ENCODE results near the gene SMYD3.

DNA sequence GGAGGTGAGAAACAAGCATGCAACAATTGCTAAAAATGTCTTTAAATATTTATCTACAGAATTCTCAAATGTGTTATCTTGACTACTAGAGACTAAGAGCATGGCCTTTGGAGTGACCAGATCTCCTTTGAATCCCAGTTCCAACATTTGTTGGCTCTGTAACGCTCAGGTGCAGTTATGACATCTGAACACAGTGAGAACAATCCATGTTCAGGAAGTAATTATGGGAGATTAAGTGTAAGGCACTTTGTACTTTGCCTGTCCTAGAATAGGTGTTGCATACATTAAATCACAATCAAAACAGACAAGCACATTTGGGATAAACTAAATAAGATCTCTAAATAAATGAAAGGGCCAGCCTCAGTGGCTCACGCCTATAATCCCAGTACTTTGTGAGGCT is 454.5 kb downstream of the SMYD3 start:
- TF ChIP-seq, protein P1, sequence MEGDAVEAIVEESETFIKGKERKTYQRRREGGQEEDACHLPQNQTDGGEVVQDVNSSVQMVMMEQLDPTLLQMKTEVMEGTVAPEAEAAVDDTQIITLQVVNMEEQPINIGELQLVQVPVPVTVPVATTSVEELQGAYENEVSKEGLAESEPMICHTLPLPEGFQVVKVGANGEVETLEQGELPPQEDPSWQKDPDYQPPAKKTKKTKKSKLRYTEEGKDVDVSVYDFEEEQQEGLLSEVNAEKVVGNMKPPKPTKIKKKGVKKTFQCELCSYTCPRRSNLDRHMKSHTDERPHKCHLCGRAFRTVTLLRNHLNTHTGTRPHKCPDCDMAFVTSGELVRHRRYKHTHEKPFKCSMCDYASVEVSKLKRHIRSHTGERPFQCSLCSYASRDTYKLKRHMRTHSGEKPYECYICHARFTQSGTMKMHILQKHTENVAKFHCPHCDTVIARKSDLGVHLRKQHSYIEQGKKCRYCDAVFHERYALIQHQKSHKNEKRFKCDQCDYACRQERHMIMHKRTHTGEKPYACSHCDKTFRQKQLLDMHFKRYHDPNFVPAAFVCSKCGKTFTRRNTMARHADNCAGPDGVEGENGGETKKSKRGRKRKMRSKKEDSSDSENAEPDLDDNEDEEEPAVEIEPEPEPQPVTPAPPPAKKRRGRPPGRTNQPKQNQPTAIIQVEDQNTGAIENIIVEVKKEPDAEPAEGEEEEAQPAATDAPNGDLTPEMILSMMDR (IDR thresholded peaks at IDR 0.05): no peak
- TF ChIP-seq POLR2A (IDR thresholded peaks at IDR 0.05): no peak

Data from gastroesophageal sphincter (tissue), 3 donors.